PFSK-1 (cell line): ENCODE results near the gene NDRG3.

ENCODE experiments used
- POLR2AphosphoS5 ChIP-seq: IDR thresholded peaks from 2 replicates; pipeline ENCODE4 v1.6.1; 2012; ENCODE audit warnings: low read depth, mild to moderate bottlenecking, control low read depth, low read length, moderate library complexity
- REST ChIP-seq, 2 experiments: IDR thresholded peaks; 2 replicates each; pipeline versions ENCODE4 v1.6.1 to v1.8.0; 2011 to 2012; ENCODE audit warnings: low read depth in 2 of 2, low read length in 2 of 2, control low read depth in 1 of 2, inconsistent platforms in 1 of 2, mild to moderate bottlenecking in 1 of 2, moderate library complexity in 1 of 2; ENCODE audit not compliant: insufficient read depth in 1 of 2
- SIN3A ChIP-seq: IDR thresholded peaks from 2 replicates; pipeline ENCODE4 v1.6.1; 2012; ENCODE audit warnings: mild to moderate bottlenecking, low read length, moderate library complexity, borderline replicate concordance; ENCODE audit not compliant: insufficient read depth
- TAF1 ChIP-seq: IDR thresholded peaks from 2 replicates; pipeline ENCODE4 v1.6.1; 2012; ENCODE audit warnings: low read length, control low read depth, borderline replicate concordance; ENCODE audit not compliant: insufficient read depth

GRCh38 chr20:36737183-36737499 lies 8.7 kb downstream of the NDRG3 start:
- no peak for TF ChIP-seq POLR2AphosphoS5
- no peak for TF ChIP-seq SIN3A
- TF ChIP-seq REST (IDR thresholded peaks at IDR 0.05; ENCODE audit: insufficient read depth in 1 of 2, low read depth in 2 of 2, low read length in 2 of 2), result no peak
- TF ChIP-seq TAF1, result no peak
